ENCODE measurements around the gene PPM1L.

Gene PPM1L

DNA sequence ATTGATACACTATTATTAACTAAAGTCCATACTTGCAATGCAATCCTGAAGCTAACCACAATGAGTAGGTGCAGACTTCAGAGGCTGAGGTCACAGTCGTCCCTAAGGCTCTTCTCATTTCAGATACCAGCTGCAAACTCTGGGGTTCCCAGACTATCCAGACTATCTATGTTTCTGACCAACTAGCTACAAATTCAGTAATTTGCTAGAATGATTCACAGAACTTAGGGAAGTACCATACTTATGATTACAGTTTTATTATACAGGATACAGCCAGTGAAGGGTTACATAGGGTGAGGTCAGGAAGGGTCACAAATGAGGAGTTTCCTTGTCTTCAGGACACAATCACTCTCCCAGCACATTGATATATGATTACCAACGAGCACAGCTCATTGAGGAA is 36.5 kb downstream of the PPM1L start:
- Histone ChIP-seq H3K4me3 (ENCODE audit: low read length) (no peak overlapping the region), H3K9me3 (replicated peaks; ENCODE audit: low read length) (no peaks in the 10 kb centered on the region), H3K4me2 (ENCODE audit: low read length) (no peak overlapping the region), H3K36me3 (ENCODE audit: insufficient read depth, low read length) (no peaks in the 10 kb centered on the region), H3K9ac (ENCODE audit: low read depth, low read length) (no peak overlapping the region), H3K4me1 (ENCODE audit: control insufficient read depth, insufficient read depth, low read length) (no peaks in the 10 kb centered on the region), H3K27me3 (ENCODE audit: control insufficient read depth, insufficient read depth, low read length) (no peaks in the 10 kb centered on the region)

DNA sequence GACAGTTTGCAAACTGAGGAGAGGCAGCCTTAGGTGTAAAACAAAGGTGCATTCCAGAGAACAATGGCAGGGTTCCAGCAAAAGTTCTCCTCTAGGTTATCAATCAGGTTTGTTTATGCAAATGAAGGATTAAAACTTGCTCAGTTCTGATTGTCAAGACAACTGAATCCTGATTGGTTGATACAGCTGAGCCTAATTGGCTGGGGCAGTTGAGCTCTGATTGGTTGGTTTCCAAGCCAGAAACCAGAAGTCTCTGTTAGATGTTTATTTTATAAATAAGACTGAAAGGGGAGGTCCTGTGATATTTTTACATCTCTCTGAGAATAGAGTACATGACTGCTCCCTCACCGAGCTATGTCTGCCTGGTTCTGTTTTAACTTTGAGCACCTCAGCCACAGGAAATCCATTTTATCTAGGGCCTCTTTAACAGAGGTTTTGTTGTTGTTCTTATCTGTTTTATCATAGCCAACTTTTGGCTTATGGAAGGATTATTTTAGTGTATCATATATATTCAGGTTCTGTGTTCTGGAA is 37.8 kb downstream of the PPM1L start:
- no peaks in the 10 kb centered on the region for H3K27me3 ChIP-seq (ENCODE audit: control insufficient read depth, insufficient read depth, low read length)
- H3K9me3 ChIP-seq (replicated peaks; ENCODE audit: low read length): no peaks in the 10 kb centered on the region
- no peaks in the 10 kb centered on the region for H3K36me3 ChIP-seq (ENCODE audit: insufficient read depth, low read length)
- H3K4me1 ChIP-seq (ENCODE audit: control insufficient read depth, insufficient read depth, low read length): no peaks in the 10 kb centered on the region
- H3K9ac ChIP-seq (ENCODE audit: low read depth, low read length): no peak overlapping the region
- H3K4me2 ChIP-seq (ENCODE audit: low read length): no peak overlapping the region
- no peak overlapping the region for H3K4me3 ChIP-seq (ENCODE audit: low read length)

DNA sequence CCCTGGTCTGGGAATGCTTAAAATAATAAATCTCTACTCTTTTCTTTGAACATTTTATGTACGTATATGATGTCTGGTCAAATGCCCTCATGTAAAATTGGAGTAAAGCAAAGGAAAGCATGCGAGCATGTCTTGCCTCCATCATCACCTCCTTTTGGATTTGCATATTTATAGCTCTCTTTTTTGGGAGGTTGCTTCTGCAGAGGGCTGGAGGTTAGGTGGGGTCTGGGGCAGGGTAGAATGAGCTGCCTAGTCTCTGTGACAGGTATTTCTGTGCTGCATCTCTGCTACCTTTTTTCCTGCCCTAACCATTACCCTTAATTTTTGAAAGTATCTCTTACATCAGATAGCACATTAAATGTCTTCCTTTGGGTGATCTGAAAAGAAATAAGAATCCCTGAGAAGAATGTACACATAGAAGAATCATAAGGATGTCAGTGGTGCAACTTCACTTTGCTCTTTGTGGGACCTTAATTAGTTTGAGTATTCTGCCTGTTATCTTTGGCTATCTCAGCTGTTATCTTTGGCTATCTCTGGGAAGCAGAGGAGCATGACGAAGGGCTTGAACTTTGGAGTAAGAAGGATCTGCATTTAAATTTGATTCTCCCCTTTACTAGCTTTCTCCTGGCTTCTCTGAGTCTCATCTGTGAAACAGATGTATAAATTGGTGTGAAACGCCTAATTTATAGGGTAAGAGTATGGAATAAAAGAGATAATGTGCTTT is 40.2 kb downstream of the PPM1L start:
- H3K4me2 ChIP-seq (ENCODE audit: low read length): no peak overlapping the region
- no peak overlapping the region for H3K4me3 ChIP-seq (ENCODE audit: low read length)
- no peaks in the 10 kb centered on the region for H3K9me3 ChIP-seq (replicated peaks; ENCODE audit: low read length)
- H3K4me1 ChIP-seq (ENCODE audit: control insufficient read depth, insufficient read depth, low read length): peaks cover 4% of the 10 kb centered on the region
- H3K9ac ChIP-seq (ENCODE audit: low read depth, low read length): no peak overlapping the region
- H3K36me3 ChIP-seq (ENCODE audit: insufficient read depth, low read length): no peaks in the 10 kb centered on the region
- no peaks in the 10 kb centered on the region for H3K27me3 ChIP-seq (ENCODE audit: control insufficient read depth, insufficient read depth, low read length)

DNA sequence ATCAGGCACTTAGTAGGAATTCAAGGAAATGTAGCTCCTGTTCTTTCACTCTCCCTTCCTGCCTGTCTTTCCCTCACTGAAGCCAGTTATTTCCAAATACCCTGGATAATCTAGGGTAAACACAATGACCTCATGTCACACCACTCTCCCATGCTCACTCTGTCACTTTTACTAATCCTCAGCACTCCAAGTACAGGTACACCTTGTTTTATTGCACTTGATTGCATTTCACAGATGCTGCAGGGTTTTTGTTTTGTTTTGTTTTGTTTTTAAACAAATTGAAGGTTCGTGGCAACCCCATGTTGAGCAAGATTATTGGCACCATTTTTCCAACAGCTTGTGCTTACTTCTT is 40.8 kb downstream of the PPM1L start:
- Histone ChIP-seq H3K36me3 (ENCODE audit: insufficient read depth, low read length) (no peaks in the 10 kb centered on the region), H3K9me3 (replicated peaks; ENCODE audit: low read length) (no peaks in the 10 kb centered on the region), H3K27me3 (ENCODE audit: control insufficient read depth, insufficient read depth, low read length) (no peaks in the 10 kb centered on the region), H3K4me2 (ENCODE audit: low read length) (no peak overlapping the region), H3K4me1 (ENCODE audit: control insufficient read depth, insufficient read depth, low read length) (peaks cover 7% of the 10 kb centered on the region), H3K4me3 (ENCODE audit: low read length) (no peak overlapping the region), H3K9ac (ENCODE audit: low read depth, low read length) (no peak overlapping the region)

DNA sequence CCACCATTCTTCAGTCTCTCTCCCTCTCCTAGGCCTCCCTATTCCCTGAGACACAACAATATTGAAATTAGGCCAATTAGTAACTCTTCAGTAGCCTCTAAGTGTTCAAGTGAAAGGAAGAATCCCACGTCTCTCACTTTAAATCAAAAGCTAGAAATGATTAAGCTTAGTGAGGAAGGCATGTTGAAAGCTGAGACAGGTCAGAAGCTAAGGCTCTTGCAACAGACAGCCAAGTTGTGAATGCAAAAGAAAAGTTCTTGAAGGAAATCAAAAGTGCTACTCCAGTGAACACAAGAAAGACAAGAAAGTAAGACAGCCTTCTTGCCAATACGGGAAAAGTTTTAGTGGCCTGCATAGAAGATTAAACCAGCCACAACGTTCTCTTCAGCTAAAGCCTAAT is 41.3 kb downstream of the PPM1L start:
- Histone ChIP-seq H3K9me3 (replicated peaks; ENCODE audit: low read length) (no peaks in the 10 kb centered on the region), H3K4me3 (ENCODE audit: low read length) (no peak overlapping the region), H3K36me3 (ENCODE audit: insufficient read depth, low read length) (no peaks in the 10 kb centered on the region), H3K9ac (ENCODE audit: low read depth, low read length) (no peak overlapping the region), H3K27me3 (ENCODE audit: control insufficient read depth, insufficient read depth, low read length) (no peaks in the 10 kb centered on the region), H3K4me2 (ENCODE audit: low read length) (no peak overlapping the region), H3K4me1 (ENCODE audit: control insufficient read depth, insufficient read depth, low read length) (peaks cover 12% of the 10 kb centered on the region)

DNA sequence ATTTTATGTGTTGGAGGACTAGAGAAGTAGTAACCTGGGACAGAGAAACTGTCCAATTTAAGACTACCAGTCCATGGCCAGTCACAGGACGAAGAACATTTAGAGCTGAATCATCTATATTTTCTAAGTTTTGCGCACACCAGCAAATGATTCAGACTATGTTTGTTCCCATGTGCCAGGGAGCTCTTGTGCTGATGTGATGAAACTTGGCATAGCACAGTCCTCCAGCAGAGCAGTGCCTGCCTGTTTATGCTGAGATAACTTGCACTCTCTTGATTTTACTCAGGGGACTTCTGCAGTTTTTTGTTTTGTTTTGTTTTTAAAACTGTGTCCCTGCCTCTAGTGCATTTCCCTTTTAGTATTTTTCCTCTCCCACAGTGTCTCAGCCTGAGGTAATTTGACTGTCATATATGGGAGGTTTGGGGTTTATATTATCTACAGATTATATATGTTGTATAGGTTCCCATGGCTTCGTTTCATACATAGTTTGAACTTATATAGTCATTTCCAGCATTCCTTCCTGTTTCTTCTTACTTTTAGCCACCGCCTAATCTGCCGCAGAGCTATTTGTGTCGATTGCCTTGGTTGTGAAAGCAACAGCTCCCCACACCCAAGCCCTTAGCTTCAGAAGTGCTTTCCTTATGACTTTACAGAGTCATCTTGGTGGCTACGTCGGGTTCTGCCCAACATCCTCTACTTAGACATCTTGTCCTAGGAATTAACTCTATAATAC is 45.5 kb downstream of the PPM1L start:
- peaks cover 12% of the 10 kb centered on the region for H3K4me1 ChIP-seq (ENCODE audit: control insufficient read depth, insufficient read depth, low read length)
- H3K4me3 ChIP-seq (ENCODE audit: low read length): no peak overlapping the region

DNA sequence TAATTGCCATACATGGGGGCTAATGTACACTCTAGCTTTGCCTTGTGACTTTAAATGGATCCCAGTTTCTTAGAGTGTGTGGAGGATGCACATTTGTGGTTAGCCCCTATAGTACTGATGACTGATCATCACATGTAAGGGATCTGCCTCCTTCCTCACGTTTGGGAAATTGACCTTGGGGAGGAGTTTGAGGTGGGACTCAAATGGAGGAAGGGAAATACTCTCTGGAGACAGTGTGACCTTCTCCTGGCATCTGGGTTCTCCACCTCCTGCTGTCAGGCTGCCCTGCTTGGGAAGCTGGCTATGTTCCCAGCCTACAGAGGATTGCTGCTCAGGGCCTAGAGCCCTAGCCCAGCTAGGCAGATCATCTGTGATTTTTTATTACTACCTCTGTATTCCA is 48.7 kb downstream of the PPM1L start:
- Histone ChIP-seq H3K4me1 (ENCODE audit: control insufficient read depth, insufficient read depth, low read length) (peaks cover 12% of the 10 kb centered on the region), H3K9ac (ENCODE audit: low read depth, low read length) (no peak overlapping the region), H3K36me3 (ENCODE audit: insufficient read depth, low read length) (no peaks in the 10 kb centered on the region), H3K9me3 (replicated peaks; ENCODE audit: low read length) (no peaks in the 10 kb centered on the region), H3K27me3 (ENCODE audit: control insufficient read depth, insufficient read depth, low read length) (no peaks in the 10 kb centered on the region), H3K4me2 (ENCODE audit: low read length) (no peak overlapping the region), H3K4me3 (ENCODE audit: low read length) (no peak overlapping the region)

More for the DNA sequence above, 45.5 kb downstream of the PPM1L start:
- Histone ChIP-seq H3K36me3 (ENCODE audit: insufficient read depth, low read length) (no peaks in the 10 kb centered on the region), H3K27me3 (ENCODE audit: control insufficient read depth, insufficient read depth, low read length) (no peaks in the 10 kb centered on the region), H3K9me3 (replicated peaks; ENCODE audit: low read length) (no peaks in the 10 kb centered on the region), H3K4me2 (ENCODE audit: low read length) (peak overlapping the region; percentile 68), H3K9ac (ENCODE audit: low read depth, low read length) (peak overlapping the region; percentile 63)

DNA sequence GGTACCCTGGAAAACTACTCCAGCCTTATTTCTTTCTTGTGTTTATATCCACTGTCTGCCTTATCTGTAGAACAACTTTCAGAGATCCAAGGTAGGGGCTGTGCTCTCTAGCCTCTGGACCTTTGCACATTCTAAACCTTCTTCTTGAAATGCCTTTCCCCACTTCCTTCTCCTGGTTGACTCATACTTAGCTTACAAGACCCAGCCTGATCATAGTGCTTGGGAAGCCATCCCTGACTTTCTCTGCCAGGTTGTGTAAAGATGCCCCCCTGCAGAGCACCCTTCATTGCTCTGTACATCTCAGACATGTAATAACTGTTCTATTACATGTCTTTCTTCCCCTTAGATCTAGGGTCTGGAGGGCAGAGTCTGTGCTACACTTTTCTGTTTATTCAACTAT is 50.1 kb downstream of the PPM1L start:
- no peak overlapping the region for H3K9ac ChIP-seq (ENCODE audit: low read depth, low read length)
- no peak overlapping the region for H3K4me3 ChIP-seq (ENCODE audit: low read length)
- H3K9me3 ChIP-seq (replicated peaks; ENCODE audit: low read length): no peaks in the 10 kb centered on the region
- no peaks in the 10 kb centered on the region for H3K27me3 ChIP-seq (ENCODE audit: control insufficient read depth, insufficient read depth, low read length)
- H3K4me2 ChIP-seq (ENCODE audit: low read length): no peak overlapping the region
- H3K36me3 ChIP-seq (ENCODE audit: insufficient read depth, low read length): no peaks in the 10 kb centered on the region
- peaks cover 14% of the 10 kb centered on the region for H3K4me1 ChIP-seq (ENCODE audit: control insufficient read depth, insufficient read depth, low read length)

DNA sequence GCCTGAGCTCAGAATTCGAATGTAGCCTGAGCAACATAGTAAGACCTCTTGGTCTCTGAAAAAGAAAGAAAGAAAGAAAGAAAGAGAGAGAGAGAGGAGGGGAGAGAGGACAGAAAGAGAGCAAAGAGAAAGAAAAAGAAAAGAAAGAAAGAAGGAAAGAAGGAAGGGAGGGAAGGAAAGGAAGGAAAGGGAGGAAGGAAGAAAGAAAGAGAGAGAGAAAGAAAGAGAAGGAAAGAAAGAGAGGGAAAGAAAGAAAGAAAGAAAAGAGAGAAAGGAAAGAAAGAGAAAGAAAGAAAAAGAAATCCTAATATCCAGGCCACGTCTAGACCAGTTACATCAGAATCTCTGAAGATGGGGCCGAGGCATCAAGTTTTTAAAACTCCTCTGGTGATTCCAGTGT is 50.7 kb downstream of the PPM1L start:
- Histone ChIP-seq H3K9ac (ENCODE audit: low read depth, low read length) (no peak overlapping the region), H3K4me1 (ENCODE audit: control insufficient read depth, insufficient read depth, low read length) (peaks cover 10% of the 10 kb centered on the region), H3K4me2 (ENCODE audit: low read length) (no peak overlapping the region), H3K27me3 (ENCODE audit: control insufficient read depth, insufficient read depth, low read length) (no peaks in the 10 kb centered on the region), H3K9me3 (replicated peaks; ENCODE audit: low read length) (no peaks in the 10 kb centered on the region), H3K36me3 (ENCODE audit: insufficient read depth, low read length) (no peaks in the 10 kb centered on the region), H3K4me3 (ENCODE audit: low read length) (no peak overlapping the region)

DNA sequence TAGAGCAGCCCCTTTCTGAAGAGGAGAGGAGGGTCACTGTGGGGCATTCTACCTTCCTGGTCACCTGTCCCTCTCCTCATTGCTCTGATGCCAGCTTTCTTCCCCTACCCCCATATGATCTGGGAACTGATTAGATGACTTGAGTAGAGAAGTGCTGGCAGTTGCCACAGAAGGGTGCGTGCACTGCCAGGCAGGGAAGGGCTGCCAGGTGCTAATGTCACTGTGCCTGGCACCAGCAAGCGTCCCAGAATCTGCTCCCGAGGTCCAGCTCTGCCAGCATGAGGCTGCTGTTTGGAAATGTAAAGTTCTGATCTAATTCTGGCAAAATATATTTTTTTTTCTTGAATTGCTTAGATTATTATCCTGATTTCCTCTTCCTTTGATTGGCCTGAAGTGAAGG is 52.8 kb downstream of the PPM1L start:
- peaks cover 4% of the 10 kb centered on the region for H3K4me1 ChIP-seq (ENCODE audit: control insufficient read depth, insufficient read depth, low read length)
- H3K36me3 ChIP-seq (ENCODE audit: insufficient read depth, low read length): no peaks in the 10 kb centered on the region
- no peak overlapping the region for H3K9ac ChIP-seq (ENCODE audit: low read depth, low read length)
- H3K27me3 ChIP-seq (ENCODE audit: control insufficient read depth, insufficient read depth, low read length): no peaks in the 10 kb centered on the region
- H3K4me3 ChIP-seq (ENCODE audit: low read length): no peak overlapping the region
- H3K4me2 ChIP-seq (ENCODE audit: low read length): no peak overlapping the region
- H3K9me3 ChIP-seq (replicated peaks; ENCODE audit: low read length): no peaks in the 10 kb centered on the region

DNA sequence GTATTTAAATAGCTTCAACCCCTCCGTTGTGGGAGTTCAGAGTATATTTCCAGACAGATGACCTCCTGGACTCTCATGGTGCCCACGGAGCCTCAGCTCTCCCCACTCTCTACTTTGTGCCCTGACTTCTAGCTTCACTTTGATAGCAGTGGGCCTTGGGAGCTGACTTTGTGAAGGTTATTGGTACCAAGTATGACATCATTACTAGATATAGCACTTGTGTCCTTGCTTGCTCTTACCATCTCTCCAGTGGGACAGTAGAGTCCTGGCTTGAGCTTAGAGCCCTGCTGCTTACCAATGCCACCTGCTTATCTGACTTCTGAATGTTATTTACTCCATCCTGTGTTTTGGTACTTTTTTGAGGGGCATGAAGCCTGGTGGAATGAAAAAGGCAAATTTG is 53.4 kb downstream of the PPM1L start:
- no peak overlapping the region for H3K4me2 ChIP-seq (ENCODE audit: low read length)
- no peak overlapping the region for H3K9ac ChIP-seq (ENCODE audit: low read depth, low read length)
- H3K27me3 ChIP-seq (ENCODE audit: control insufficient read depth, insufficient read depth, low read length): no peaks in the 10 kb centered on the region
- H3K36me3 ChIP-seq (ENCODE audit: insufficient read depth, low read length): no peaks in the 10 kb centered on the region
- no peak overlapping the region for H3K4me3 ChIP-seq (ENCODE audit: low read length)
- peaks cover 4% of the 10 kb centered on the region for H3K4me1 ChIP-seq (ENCODE audit: control insufficient read depth, insufficient read depth, low read length)
- no peaks in the 10 kb centered on the region for H3K9me3 ChIP-seq (replicated peaks; ENCODE audit: low read length)
